Esophagus muscularis mucosa (tissue), 3 donors: Measurements from ENCODE around the gene RAB40B.

Source experiments
- POLR2AphosphoS5 ChIP-seq, 2 donors: sonication (generic); formaldehyde crosslinking; IDR thresholded peaks; one replicate each; pipeline ENCODE4 v1.6.1; 2017; ENCODE audit warnings: antibody characterized with exemption in 2 of 2
- TF ChIP-seq, protein P1 (sequence below), 3 experiments: fragments of 200-600 bp in 2 of 3; fragments of 450-650 bp in 1 of 3; sonication (generic) in 2 of 3; IDR thresholded peaks; one replicate each; pipeline ENCODE4 v1.5.1; 2017 to 2019; ENCODE audit warnings: antibody characterized with exemption in 3 of 3, mild to moderate bottlenecking in 2 of 3, moderate library complexity in 1 of 3

DNA sequence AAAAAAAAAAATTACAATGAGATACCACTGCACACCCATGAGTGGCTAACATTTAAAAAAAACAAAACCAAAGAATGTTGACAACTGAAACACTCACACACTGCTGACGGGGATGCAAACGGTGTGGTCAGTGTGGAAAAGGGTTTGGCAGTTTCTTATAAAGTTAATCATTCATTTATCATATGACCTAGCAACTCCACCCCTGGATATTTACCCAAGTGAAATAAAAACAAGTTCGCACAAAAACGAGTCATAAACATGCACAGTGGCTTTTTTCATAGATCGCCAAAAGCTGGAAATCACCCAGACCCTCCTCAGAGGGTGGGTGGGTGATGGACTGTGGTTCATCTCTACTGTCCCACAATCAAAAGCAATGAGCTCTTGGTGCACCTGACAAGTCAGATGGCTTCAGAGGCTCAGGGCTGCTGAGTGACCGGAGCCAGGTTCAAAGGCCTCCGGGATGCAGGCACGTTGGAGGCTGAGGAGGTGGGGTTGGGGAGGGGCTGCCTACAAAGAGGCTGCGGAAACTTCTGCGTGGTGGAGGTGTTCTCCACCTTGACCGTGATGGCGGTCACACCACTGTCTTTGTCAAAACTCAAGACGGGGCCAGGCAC, 14.2 kb downstream of the RAB40B start:
- no peak for TF ChIP-seq POLR2AphosphoS5 (IDR thresholded peaks at IDR 0.05)
- TF ChIP-seq, protein P1, sequence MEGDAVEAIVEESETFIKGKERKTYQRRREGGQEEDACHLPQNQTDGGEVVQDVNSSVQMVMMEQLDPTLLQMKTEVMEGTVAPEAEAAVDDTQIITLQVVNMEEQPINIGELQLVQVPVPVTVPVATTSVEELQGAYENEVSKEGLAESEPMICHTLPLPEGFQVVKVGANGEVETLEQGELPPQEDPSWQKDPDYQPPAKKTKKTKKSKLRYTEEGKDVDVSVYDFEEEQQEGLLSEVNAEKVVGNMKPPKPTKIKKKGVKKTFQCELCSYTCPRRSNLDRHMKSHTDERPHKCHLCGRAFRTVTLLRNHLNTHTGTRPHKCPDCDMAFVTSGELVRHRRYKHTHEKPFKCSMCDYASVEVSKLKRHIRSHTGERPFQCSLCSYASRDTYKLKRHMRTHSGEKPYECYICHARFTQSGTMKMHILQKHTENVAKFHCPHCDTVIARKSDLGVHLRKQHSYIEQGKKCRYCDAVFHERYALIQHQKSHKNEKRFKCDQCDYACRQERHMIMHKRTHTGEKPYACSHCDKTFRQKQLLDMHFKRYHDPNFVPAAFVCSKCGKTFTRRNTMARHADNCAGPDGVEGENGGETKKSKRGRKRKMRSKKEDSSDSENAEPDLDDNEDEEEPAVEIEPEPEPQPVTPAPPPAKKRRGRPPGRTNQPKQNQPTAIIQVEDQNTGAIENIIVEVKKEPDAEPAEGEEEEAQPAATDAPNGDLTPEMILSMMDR (IDR thresholded peaks at IDR 0.05), result no peak
